ENCODE measurements around the gene ERICH6.

Gene ERICH6

DNA sequence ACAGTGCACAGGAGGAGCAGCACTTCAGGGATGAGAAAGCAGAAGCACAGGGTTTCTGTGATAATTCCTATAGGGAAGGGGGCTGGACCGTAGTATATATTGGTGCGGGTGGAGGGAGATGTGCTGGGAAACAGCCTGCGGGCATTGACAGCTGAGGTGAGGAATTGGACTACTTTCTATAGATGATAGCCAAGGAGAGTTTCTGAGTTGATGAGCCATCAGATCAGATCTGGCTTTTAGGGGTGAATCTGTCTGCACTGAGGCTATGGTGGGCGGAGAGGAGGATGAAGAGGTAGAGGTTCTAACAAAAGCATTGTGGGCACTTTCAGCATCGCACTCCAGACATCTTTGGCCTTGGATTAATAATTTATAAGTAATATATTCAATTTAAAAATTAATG is 67.5 kb downstream of the ERICH6 start:
- TF ChIP-seq TAF1 (IDR thresholded peaks at IDR 0.05; ENCODE audit: borderline replicate concordance, insufficient read depth, low read length) (no peak), FOXP2 (optimal IDR thresholded peaks at IDR 0.05; ENCODE audit: borderline replicate concordance, extremely low read depth, extremely low read length, insufficient read depth) (no peak), POLR2AphosphoS5 (IDR thresholded peaks at IDR 0.05; ENCODE audit: low read depth, low read length) (no peak), SIN3A (IDR thresholded peaks at IDR 0.05; ENCODE audit: borderline replicate concordance, insufficient read depth, low read length) (no peak)
- TF ChIP-seq, protein P1, sequence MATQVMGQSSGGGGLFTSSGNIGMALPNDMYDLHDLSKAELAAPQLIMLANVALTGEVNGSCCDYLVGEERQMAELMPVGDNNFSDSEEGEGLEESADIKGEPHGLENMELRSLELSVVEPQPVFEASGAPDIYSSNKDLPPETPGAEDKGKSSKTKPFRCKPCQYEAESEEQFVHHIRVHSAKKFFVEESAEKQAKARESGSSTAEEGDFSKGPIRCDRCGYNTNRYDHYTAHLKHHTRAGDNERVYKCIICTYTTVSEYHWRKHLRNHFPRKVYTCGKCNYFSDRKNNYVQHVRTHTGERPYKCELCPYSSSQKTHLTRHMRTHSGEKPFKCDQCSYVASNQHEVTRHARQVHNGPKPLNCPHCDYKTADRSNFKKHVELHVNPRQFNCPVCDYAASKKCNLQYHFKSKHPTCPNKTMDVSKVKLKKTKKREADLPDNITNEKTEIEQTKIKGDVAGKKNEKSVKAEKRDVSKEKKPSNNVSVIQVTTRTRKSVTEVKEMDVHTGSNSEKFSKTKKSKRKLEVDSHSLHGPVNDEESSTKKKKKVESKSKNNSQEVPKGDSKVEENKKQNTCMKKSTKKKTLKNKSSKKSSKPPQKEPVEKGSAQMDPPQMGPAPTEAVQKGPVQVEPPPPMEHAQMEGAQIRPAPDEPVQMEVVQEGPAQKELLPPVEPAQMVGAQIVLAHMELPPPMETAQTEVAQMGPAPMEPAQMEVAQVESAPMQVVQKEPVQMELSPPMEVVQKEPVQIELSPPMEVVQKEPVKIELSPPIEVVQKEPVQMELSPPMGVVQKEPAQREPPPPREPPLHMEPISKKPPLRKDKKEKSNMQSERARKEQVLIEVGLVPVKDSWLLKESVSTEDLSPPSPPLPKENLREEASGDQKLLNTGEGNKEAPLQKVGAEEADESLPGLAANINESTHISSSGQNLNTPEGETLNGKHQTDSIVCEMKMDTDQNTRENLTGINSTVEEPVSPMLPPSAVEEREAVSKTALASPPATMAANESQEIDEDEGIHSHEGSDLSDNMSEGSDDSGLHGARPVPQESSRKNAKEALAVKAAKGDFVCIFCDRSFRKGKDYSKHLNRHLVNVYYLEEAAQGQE (IDR thresholded peaks at IDR 0.05; ENCODE audit: insufficient read depth in 1 of 2, low read depth in 2 of 2, low read length in 2 of 2) = no peak

DNA sequence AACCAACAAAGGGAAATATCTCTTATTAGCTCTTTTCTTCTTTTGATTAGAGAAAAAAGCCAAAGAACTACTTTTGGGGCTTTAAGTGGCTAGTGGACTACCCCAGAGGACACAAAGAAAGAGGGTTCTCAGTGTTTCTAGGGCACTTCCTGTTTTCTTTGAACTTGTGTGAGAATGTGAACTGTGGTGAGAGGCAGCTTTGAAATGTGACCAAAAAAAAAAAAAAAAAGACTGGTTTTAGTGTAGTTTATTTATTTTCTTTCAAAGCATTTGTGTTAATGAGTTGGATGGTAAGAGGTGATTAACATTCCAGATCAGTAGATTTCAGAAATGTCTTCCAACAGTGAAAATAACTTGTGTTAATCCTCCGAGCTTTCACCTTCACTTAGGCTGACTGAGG is 68.2 kb downstream of the ERICH6 start:
- no peak for TF ChIP-seq TAF1 (IDR thresholded peaks at IDR 0.05; ENCODE audit: borderline replicate concordance, insufficient read depth, low read length)
- TF ChIP-seq, protein P1 (IDR thresholded peaks at IDR 0.05; ENCODE audit: insufficient read depth in 1 of 2, low read depth in 2 of 2, low read length in 2 of 2) = no peak
- TF ChIP-seq FOXP2 (optimal IDR thresholded peaks at IDR 0.05; ENCODE audit: borderline replicate concordance, extremely low read depth, extremely low read length, insufficient read depth) = no peak
- no peak for TF ChIP-seq POLR2AphosphoS5 (IDR thresholded peaks at IDR 0.05; ENCODE audit: low read depth, low read length)
- no peak for TF ChIP-seq SIN3A (IDR thresholded peaks at IDR 0.05; ENCODE audit: borderline replicate concordance, insufficient read depth, low read length)

DNA sequence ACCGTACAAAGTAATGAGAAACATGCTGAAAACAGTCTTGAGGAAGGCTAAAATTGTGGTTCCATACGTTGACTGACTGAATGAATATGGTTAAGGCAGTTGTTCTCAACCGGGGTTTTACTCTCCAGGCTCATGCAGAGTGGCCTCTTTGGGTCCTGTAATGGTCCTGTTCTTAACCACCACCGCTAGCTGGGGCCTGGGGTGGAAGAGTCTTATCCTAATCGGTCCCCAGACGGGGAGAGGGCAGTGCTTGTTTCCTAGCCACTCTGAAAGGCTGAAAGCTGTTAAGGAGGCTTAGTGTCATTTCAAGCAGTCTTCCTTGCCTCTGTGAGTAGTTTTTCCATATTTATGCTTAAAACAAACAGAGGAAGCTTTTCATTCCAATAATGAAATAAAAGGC is 68.6 kb downstream of the ERICH6 start:
- TF ChIP-seq SIN3A (IDR thresholded peaks at IDR 0.05; ENCODE audit: borderline replicate concordance, insufficient read depth, low read length) (no peak), TAF1 (IDR thresholded peaks at IDR 0.05; ENCODE audit: borderline replicate concordance, insufficient read depth, low read length) (no peak), POLR2AphosphoS5 (IDR thresholded peaks at IDR 0.05; ENCODE audit: low read depth, low read length) (no peak), FOXP2 (optimal IDR thresholded peaks at IDR 0.05; ENCODE audit: borderline replicate concordance, extremely low read depth, extremely low read length, insufficient read depth) (no peak)
- TF ChIP-seq, protein P1 (IDR thresholded peaks at IDR 0.05; ENCODE audit: insufficient read depth in 1 of 2, low read depth in 2 of 2, low read length in 2 of 2) = no peak

DNA sequence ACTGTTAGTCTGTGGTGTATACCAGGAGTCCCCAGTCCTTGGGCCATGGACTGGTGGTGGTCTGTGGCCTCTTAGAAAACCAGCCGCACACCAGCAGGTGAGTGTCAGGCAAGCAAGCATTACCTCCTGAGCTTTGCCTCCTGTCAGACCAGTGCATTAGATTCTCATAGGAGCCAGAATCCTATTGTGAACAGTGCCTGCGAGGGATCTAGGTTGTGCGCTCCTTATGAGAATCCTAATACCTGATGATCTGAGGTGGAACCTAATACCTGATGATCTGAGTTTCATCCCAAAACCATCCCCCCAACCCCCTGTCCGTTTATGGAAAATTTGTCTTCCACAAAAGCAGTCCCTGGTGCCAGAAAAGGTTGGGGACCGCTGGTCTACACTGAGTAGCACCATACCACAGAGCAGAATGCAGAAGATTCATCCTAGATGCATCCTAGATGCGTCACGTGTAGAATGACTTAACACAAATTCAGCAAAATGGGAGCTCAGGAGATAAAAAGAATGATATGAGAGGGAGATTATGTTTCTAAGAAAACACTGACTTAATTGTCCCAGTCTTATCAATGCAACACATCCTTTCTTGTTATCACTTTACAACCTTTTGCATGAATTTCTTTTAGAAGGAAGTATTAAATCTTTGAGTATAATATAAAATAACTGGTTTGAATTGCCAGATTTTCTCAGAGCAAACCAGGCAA is 72.1 kb downstream of the ERICH6 start:
- TF ChIP-seq POLR2AphosphoS5 (IDR thresholded peaks at IDR 0.05; ENCODE audit: low read depth, low read length) (no peak), SIN3A (IDR thresholded peaks at IDR 0.05; ENCODE audit: borderline replicate concordance, insufficient read depth, low read length) (no peak), TAF1 (IDR thresholded peaks at IDR 0.05; ENCODE audit: borderline replicate concordance, insufficient read depth, low read length) (no peak), FOXP2 (optimal IDR thresholded peaks at IDR 0.05; ENCODE audit: borderline replicate concordance, extremely low read depth, extremely low read length, insufficient read depth) (no peak)
- TF ChIP-seq, protein P1 (IDR thresholded peaks at IDR 0.05; ENCODE audit: insufficient read depth in 1 of 2, low read depth in 2 of 2, low read length in 2 of 2) = no peak

Data from PFSK-1 (cell line).